ENCODE data around the gene MAZ.

The MAZ gene

GRCh38 chr16:29858149-29858849 is 52.0 kb downstream of the MAZ start:
- no peak for DNase-seq

DNA sequence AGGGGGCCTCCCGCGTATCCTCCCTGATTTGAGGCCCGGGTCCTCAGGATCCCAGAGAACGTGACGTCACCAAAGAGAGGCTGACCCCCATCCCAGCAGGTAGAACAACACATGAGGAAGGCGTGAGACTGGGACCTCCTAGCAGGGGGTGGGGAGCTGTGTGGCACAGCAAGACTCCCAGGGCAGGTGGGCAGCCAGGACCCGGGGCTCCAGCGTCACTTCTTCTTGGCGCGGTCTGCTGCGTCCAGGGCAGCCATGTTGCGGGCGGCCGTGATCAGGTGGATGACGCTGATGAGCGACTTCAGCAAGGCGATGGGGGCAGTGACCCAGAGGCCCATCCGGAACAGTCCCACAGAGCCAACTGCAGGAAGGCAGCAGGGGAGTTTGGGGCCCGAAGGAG is 52.6 kb downstream of the MAZ start:
- no peak for DNase-seq

DNA sequence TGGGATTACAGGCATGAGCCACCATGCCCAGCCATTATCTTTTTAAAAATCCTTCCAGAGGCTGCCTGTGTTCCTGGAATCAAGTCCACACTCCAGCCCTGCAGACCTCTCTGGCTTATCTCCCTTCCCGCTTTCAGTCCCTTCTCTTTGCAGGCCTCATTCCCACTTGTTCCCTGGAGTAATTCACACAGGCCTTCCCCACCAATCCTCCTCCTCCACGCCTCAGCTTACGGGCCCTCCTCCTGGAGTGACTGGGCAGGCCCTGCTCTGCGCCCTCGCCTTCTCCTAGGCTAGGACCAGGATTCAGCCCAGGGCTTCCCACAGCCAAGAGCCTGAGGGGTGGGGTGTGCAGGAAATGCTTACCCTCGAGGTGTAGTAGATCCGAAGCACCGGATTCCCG is 53.9 kb downstream of the MAZ start:
- DNase-seq: no peak
